GM19035 (cell line): ENCODE data around the gene SH3BP4.

Source experiments
- ATAC-seq: cut with Tn5 transposase; IDR thresholded peaks from one replicate; pipeline ENCODE4 v1.9.1; 2021; ENCODE audit not compliant: unreplicated experiment

The SH3BP4 gene

DNA sequence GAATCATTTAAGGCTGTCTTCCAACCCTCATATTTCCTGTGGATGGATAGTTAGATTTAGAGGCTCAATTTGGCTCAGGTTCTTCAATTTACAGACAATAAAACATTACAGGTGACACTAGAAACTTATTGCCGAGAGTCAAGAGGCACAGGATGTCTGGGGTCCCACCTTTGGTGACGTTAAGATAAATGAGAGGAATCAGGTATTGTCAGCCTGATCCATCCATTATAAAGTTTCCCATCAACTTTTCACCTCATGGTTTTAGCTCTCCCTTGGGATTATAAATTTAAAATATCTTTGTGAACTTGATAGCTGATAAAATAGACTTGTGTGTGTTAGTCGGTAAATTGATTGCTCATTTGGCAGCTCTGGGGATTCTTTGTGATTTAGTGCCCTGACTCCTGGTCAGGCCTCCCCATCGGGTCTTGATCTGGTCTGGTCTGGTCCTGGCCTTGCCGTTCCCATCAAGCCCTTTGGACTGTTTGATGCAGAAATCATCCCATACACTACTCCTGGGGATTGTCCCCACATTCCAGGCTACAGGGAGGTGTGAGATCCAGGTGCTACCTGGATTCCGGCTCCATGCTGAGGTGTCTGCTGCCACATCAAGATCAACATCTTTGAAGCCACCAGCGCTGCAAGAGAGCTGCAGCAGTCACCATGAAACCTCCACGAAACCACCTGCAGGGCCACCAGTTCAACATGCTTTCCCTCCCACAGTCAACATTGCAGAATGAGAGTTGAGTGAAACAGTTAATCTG is 130.9 kb downstream of the SH3BP4 start:
- no peak for ATAC-seq

- ATAC-seq, result no peak
These were observed 132.0 kb downstream of the SH3BP4 start for GRCh38 chr2:235083822-235084221.

- no peak for ATAC-seq
These were observed 132.6 kb downstream of the SH3BP4 start for GRCh38 chr2:235084424-235084823.

DNA sequence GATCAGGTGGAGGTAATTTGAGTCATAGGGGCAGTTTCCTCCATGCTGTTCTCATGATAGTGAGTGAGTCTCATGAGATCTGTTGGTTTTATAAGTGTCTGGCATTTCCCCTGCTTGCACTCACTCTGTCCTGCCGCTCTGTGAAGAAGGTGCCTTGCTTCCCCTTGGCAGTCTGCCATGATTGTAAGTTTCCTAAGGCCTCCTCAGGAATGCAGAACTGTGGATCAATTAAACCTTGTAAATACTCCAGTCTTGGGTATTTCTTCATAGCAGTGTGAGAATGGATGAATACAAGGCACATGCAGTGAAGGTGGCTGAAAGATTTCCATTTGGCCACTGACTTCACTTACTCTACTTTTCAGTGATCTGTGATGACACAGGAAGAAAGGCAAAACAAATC is 133.7 kb downstream of the SH3BP4 start:
- no peak for ATAC-seq

DNA sequence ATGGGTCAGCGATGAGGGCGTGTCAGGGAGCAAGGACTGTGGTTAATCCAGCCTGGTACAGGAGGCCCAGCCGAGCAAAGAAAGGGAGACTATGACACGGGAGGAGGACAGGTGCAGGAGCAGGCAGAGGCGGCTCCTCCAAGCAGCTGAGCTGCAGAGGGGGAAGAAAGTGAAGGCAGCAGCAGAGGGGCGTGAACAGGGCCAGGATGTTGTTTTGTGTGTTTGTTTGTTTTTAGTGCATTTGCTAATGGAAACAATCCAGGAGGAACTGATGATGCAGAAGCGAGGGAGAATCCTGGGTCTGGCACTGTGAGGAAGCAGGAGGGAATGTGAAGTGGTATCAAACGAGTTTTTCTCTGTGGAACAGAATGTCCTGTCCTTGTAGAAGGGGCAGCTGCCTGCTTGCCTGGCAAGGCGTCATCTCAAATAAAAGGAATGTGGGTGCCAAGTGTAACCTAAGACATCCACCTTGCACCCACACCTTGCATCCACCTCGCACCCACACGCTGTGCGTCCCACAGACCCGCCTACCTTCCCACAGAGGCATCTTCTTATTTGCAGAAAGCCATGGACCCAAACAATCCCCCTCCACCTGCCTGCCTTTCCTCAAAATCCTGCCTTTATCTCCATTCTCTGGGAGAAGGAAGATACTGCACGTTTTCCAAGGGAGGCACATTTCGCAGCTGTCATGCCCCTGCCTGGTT is 134.8 kb downstream of the SH3BP4 start:
- ATAC-seq, result no peak

DNA sequence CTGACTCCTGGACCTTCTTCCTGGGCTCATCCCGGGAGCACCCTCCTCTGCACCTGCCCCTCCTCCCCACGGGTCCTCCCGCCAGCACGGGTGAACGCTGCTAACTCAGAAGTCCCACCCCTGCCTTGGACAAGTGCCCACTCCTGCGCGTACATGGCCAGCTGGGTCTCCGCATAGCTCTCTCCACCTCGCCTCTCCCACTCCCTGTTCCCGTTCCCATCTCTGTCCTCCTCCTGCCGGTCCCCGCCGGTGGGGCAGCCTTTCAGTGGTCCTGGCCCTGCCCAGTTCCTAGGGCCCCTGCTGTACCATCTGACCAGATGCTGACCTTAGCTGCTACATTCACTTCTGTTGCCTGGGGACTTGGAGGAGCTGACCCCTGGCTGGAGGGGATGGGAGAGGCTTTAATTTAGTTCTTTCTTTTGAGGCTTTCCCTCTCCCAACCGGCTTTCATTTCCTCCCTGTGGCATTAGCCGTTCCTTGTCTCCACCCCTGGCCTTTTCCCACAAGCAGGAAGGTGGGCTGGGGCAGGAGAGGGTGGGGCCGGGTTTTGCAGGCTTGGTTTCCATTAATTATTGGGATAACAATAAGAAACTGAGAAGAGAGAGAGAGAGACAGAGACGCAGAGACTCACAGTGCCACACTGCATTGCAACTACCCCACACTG is 136.1 kb downstream of the SH3BP4 start:
- no peak for ATAC-seq

DNA sequence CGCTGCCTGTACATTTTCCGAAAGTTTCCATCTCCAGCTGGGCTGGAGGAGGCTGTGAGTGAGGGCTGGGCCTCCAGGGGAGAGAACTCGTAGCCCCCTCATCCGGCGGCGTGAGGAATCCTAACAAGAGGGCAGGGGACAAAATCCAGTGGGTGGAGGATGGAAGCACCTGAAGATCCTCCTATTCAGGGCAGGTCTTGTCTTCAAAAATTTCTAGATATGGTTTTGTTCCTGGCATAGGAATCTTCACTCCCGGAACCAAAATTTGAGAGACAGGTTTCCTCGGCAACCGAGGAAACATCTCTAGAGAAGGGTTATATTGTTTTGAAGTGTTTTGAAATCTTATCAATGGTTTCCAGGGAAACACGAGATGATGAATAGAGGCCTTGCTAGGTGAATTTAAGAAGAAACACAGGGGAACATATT is 136.7 kb downstream of the SH3BP4 start:
- ATAC-seq, result no peak

GRCh38 chr2:235091421-235091820 is 139.6 kb downstream of the SH3BP4 start:
- no peak for ATAC-seq

GRCh38 chr2:235091983-235092382 is 140.2 kb downstream of the SH3BP4 start:
- ATAC-seq, result no peak

DNA sequence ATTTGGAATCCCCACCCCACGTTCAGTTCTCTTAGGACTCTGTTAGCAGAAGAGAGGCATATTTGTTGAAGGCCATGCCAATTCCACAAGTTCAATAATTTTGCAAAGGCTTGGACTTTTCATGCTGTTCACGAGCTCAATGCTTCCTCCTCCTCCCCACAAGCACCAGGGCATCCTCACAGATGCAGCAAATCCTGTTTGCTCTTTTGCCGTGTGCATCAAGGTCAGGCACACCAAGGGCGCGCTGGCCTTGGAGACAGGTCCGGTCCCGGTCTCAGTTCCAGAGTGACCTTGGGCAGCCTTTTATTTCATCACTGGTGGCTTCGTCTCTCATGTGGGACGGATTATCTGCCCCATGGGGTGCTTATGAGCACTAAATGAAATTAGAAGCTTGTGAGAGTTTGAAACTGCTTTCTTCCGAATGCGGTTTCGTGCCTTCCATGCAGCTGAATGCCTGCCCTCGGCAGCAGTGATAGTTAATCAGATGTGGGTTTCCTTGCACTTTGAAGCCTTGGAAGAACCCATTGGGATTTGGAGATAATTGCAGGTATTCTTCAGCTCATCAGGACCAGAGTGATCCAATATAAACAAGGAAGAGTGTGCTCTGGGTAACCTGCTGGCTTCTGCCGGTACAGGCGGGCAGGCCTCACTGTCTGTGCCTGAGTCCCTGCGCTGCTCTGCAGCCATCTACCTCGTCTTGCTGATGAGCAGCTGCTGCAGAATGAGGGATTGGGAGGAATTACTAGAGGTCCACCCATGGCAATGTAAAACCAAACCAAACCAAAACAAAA is 140.8 kb downstream of the SH3BP4 start:
- no peak for ATAC-seq

- no peak for ATAC-seq
These were observed 142.6 kb downstream of the SH3BP4 start for GRCh38 chr2:235094457-235094856.

- no peak for ATAC-seq
These were observed 143.8 kb downstream of the SH3BP4 start for GRCh38 chr2:235095569-235095968.

DNA sequence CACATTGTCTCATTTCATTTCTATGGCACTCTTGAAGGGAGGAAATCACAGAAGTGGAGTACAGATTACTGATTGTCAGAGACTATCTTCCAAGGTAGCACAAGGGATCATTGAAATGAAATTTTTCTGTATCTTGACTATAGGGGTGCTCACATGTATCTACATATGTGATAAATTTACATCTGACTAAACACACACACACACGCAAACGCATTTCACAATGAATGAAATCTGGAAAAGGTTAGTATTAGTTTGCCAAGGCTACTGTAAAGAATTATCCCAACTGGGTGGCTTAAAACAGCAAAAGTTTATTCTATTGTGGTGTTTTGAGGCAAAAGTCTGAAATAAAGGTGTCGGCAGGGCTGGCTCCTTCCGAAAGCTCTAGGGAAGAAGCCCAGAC is 144.6 kb downstream of the SH3BP4 start:
- ATAC-seq, result no peak

DNA sequence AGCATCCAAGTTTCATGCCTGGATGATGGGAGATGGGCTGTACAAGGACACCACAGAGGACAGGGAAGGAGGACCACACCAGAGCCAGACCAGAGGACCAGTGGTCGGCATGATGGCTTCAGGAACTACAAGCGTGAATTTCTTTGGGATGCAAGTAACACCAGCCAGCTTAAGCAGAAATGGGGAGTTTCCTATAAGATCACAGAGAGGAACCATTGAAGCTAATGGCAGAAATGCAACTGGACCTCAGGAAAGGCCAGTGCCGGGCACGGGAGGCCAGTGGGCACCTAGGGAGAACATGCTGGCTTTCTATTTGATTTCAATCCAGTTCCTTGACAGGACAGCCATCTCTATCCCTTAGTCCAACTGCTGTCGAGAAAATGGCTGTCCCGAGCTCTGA is 145.4 kb downstream of the SH3BP4 start:
- no peak for ATAC-seq

DNA sequence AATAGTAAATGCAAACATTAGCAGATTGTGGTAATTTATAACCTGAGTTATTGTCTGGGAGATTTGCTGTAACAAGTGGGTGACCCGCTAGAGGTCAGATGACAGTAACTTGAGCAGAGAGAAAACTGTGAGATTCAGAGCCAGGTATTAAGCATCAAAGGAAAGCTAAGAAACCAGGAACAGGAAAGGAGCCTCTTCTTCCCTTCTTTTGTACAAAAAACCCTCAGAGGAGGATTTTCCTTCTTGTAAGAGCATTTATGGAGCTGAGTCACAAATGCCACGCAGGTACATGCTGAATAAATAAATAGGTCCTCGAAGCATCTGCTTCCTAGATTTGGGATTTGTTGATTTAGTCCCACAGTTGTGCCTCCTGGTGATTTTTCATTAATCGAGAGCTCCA is 146.5 kb downstream of the SH3BP4 start:
- no peak for ATAC-seq

GRCh38 chr2:235098736-235099494 is 147.1 kb downstream of the SH3BP4 start:
- ATAC-seq, result no peak

DNA sequence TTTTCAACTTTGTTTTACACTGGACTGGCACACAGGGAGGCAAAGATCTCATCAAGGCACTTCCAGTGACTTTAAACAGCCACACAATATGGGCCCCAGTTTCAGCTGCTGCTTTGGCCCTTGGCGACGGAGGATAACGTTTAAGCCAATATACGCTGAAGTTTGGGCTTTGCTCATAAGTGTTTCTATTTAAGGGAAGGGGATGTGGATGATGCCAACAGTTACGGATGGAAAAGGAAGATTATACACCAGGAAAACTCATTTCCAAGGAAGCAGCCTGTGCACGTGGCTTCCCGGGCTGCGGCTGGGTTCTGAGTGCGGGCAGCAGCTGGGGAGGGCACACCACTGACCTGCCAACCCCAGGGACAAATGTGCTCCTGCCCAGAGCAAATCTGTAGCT is 151.1 kb downstream of the SH3BP4 start:
- ATAC-seq, result no peak
